Stomach (tissue), 4 donors: ENCODE results near the gene PPP4R3C.
"Not testable (repeated sequence)": the region's sequence is repeated elsewhere in the genome, so short reads cannot be mapped to it uniquely, and the experiment has no call there.

Experiments used
- CTCF ChIP-seq, 7 experiments: fragments of 450-650 bp in 4 of 7; fragments of 200-600 bp in 3 of 7; sonication (generic) in 3 of 7; IDR thresholded peaks; one replicate each; pipeline ENCODE4 v1.5.1; 2016 to 2019; ENCODE audit warnings: antibody characterized with exemption in 7 of 7, control low read depth in 2 of 7, mild to moderate bottlenecking in 1 of 7
- EP300 ChIP-seq: sonication (generic); formaldehyde crosslinking; IDR thresholded peaks from one replicate; pipeline ENCODE4 v1.6.1; 2017; ENCODE audit warnings: antibody characterized with exemption
- POLR2A ChIP-seq, 4 donors: fragments of 450-650 bp; IDR thresholded peaks; one replicate each; pipeline ENCODE4 v1.6.1; 2016; ENCODE audit warnings: antibody characterized with exemption in 4 of 4, control low read depth in 2 of 4, mild to moderate bottlenecking in 1 of 4, moderate library complexity in 1 of 4
- POLR2AphosphoS5 ChIP-seq, 3 donors: sonication (generic); formaldehyde crosslinking; IDR thresholded peaks; one replicate each; pipeline ENCODE4 v1.6.1; 2016; ENCODE audit warnings: antibody characterized with exemption in 3 of 3

GRCh38 chrX:27458544-27458943, 4.6 kb downstream of the PPP4R3C start:
- not testable (repeated sequence) for TF ChIP-seq CTCF (IDR thresholded peaks at IDR 0.05); POLR2AphosphoS5 (IDR thresholded peaks at IDR 0.05); POLR2A (IDR thresholded peaks at IDR 0.05); EP300
